NK-92 (cell line): ENCODE results near the gene SMAD1.
"Not testable (repeated sequence)": the region's sequence is repeated elsewhere in the genome, so short reads cannot be mapped to it uniquely, and the experiment has no call there.

ENCODE experiments used
- DNase-seq: peaks from one replicate; lab custom pipeline; 2025; ENCODE audit not compliant: unreplicated experiment; lab: John Stamatoyannopoulos, UW

SMAD1 gene

GRCh38 chr4:145525291-145525740 is 43.7 kb downstream of the SMAD1 start:
- no peak for DNase-seq

GRCh38 chr4:145527773-145528172 is 46.1 kb downstream of the SMAD1 start:
- no peak for DNase-seq

GRCh38 chr4:145528601-145529000 is 46.9 kb downstream of the SMAD1 start:
- DNase-seq, result no peak

GRCh38 chr4:145530189-145530588 is 48.5 kb downstream of the SMAD1 start:
- DNase-seq, result no peak

- DNase-seq, result no peak
Measured at GRCh38 chr4:145530662-145531061, 49.0 kb downstream of the SMAD1 start.

- no peak for DNase-seq
Measured at GRCh38 chr4:145531223-145531622, 49.6 kb downstream of the SMAD1 start.

GRCh38 chr4:145531859-145532258 is 50.2 kb downstream of the SMAD1 start:
- DNase-seq, result no peak

GRCh38 chr4:145533001-145533400 is 51.3 kb downstream of the SMAD1 start:
- no peak for DNase-seq

GRCh38 chr4:145533415-145533814 is 51.8 kb downstream of the SMAD1 start:
- DNase-seq, result not testable (repeated sequence)

GRCh38 chr4:145533961-145534360 is 52.3 kb downstream of the SMAD1 start:
- DNase-seq, result no peak

- no peak for DNase-seq
Measured at GRCh38 chr4:145535202-145535601, 53.5 kb downstream of the SMAD1 start.

- no peak for DNase-seq
Measured at GRCh38 chr4:145536044-145536443, 54.4 kb downstream of the SMAD1 start.

GRCh38 chr4:145538596-145538995 is 56.9 kb downstream of the SMAD1 start:
- DNase-seq, result no peak

GRCh38 chr4:145539671-145540070 is 58.0 kb downstream of the SMAD1 start:
- DNase-seq, result no peak

- DNase-seq, result no peak
Measured at GRCh38 chr4:145540235-145540634, 58.6 kb downstream of the SMAD1 start.

GRCh38 chr4:145541346-145541745 is 59.7 kb downstream of the SMAD1 start:
- DNase-seq, result no peak

GRCh38 chr4:145545031-145545430 is 63.4 kb downstream of the SMAD1 start:
- DNase-seq, result no peak

- no peak for DNase-seq
Measured at GRCh38 chr4:145545538-145546174, 64.0 kb downstream of the SMAD1 start.

GRCh38 chr4:145546175-145546915 is 64.7 kb downstream of the SMAD1 start:
- no peak for DNase-seq

GRCh38 chr4:145551660-145552059 is 70.0 kb downstream of the SMAD1 start:
- DNase-seq, result no peak

GRCh38 chr4:145552181-145552822 is 70.6 kb downstream of the SMAD1 start:
- DNase-seq, result no peak

GRCh38 chr4:145553375-145553774 is 71.7 kb downstream of the SMAD1 start:
- DNase-seq, result no peak
